H1 (cell line): Measurements from ENCODE around the gene PLA2G4F. TPM values are rescaled to one million over a fixed set of nuclear protein-coding genes. Genes with fewer than 3 reads are reported as not detected.

Experiments used
- HDAC2 ChIP-seq, 2 experiments: fragments of 300-600 bp in 1 of 2; sonication (generic) in 1 of 2; IDR thresholded peaks; 2 replicates each; pipeline ENCODE4 v1.6.1; 2011 to 2012; ENCODE audit warnings: low read depth in 2 of 2, low read length in 2 of 2, mild to moderate bottlenecking in 2 of 2, moderate library complexity in 2 of 2, borderline replicate concordance in 1 of 2, inconsistent platforms in 1 of 2
- KDM1A ChIP-seq: fragments of 200-600, 300-600 bp; sonication (generic); IDR thresholded peaks from 2 replicates; pipeline ENCODE4 v1.7.1; 2016; ENCODE audit warnings: mild to moderate bottlenecking, low read length, borderline replicate concordance
- SRF ChIP-seq: IDR thresholded peaks from 2 replicates; pipeline ENCODE4 v1.6.1; 2011; ENCODE audit warnings: mild to moderate bottlenecking, low read depth, low read length, moderate library complexity
- polyA plus RNA-seq, 7 experiments: library from polyadenylated mRNA; depleted of rRNA in 3 of 7; stranded (reverse) in 5 of 7; unstranded in 2 of 7; fragments of >200 nt in 5 of 7; fragments of 200-250 nt in 2 of 7; gene quantifications; 1 replicate in 5 of 7; 2 replicates in 1 of 7; 4 replicates in 1 of 7; pipeline versions ENCODE4 v1.2.1 to v1.2.3, GENCODE V29; 2011 to 2013; ENCODE audit warnings: missing spikeins in 2 of 7, mixed read lengths in 2 of 7
- total RNA-seq: library from RNA; stranded (reverse); fragmentation: NEBNext Ultra II Directional; extraction: Animal tissue kit (Norgen Biotek cat#: 25700); gene quantifications from 2 replicates; pipeline ENCODE4 v1.2.1, GENCODE V29; 2021
- TF ChIP-seq, protein P1 (sequence below): fragments of 300-600 bp; sonication (generic); IDR thresholded peaks from 2 replicates; pipeline ENCODE4 v1.7.1; 2012; ENCODE audit warnings: low read length, moderate library complexity, mild to moderate bottlenecking, inconsistent platforms; ENCODE audit not compliant: insufficient replicate concordance
- TF ChIP-seq, protein P2 (sequence below): IDR thresholded peaks from 2 replicates; pipeline ENCODE4 v1.6.1; 2011; ENCODE audit warnings: low read depth, mild to moderate bottlenecking, low read length; ENCODE audit not compliant: insufficient read depth

PLA2G4F gene
- total and polyA plus RNA-seq, 2 of the 8 experiments (the other 6 are each of a cell fraction or from before 2014, with no cell fraction given) = not detected

DNA sequence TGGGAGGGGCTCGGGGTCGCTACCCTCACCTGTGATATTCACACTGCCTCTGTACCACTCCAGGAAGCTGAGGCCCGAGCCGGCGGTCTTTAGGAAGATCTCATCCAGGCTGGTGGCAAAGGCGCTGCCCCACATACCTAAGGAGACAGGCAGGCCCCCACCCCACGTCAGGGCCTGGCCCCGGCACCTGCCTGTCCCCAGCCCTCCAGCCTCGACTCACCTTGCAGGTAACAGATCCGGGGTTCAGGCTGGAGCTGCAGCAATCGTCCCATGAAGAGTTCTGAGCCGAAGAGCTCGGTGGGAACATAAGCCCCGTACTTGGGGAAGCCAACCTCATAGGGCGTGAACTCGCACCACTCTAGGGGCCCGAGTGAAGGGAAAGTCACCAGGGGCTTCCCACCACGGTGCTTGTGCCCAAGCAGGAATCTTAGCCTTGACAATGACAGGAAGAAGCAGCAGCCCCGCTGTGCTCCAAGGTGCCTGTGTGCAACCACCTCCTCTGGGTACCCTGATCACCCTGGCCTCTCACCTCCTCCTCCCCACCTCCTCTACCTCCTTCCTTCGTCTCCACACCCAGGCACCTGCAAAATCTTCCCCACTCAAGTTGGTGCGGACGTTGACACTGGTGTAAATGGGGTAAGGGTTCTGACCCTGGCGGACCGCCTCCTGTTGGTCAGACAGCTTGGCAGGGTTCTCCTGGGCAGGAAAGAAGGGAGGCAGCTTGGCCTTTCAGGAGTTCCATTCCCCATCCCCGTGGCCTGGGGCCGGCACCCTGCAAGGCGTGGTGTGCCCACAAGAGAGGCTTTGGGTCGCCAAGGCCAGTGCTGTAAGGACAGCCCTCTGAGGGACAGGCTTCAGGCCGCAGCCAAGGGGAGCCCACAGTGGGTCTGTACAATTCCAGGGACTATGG is 10.6 kb downstream of the PLA2G4F start (continued):
- TF ChIP-seq, protein P1, sequence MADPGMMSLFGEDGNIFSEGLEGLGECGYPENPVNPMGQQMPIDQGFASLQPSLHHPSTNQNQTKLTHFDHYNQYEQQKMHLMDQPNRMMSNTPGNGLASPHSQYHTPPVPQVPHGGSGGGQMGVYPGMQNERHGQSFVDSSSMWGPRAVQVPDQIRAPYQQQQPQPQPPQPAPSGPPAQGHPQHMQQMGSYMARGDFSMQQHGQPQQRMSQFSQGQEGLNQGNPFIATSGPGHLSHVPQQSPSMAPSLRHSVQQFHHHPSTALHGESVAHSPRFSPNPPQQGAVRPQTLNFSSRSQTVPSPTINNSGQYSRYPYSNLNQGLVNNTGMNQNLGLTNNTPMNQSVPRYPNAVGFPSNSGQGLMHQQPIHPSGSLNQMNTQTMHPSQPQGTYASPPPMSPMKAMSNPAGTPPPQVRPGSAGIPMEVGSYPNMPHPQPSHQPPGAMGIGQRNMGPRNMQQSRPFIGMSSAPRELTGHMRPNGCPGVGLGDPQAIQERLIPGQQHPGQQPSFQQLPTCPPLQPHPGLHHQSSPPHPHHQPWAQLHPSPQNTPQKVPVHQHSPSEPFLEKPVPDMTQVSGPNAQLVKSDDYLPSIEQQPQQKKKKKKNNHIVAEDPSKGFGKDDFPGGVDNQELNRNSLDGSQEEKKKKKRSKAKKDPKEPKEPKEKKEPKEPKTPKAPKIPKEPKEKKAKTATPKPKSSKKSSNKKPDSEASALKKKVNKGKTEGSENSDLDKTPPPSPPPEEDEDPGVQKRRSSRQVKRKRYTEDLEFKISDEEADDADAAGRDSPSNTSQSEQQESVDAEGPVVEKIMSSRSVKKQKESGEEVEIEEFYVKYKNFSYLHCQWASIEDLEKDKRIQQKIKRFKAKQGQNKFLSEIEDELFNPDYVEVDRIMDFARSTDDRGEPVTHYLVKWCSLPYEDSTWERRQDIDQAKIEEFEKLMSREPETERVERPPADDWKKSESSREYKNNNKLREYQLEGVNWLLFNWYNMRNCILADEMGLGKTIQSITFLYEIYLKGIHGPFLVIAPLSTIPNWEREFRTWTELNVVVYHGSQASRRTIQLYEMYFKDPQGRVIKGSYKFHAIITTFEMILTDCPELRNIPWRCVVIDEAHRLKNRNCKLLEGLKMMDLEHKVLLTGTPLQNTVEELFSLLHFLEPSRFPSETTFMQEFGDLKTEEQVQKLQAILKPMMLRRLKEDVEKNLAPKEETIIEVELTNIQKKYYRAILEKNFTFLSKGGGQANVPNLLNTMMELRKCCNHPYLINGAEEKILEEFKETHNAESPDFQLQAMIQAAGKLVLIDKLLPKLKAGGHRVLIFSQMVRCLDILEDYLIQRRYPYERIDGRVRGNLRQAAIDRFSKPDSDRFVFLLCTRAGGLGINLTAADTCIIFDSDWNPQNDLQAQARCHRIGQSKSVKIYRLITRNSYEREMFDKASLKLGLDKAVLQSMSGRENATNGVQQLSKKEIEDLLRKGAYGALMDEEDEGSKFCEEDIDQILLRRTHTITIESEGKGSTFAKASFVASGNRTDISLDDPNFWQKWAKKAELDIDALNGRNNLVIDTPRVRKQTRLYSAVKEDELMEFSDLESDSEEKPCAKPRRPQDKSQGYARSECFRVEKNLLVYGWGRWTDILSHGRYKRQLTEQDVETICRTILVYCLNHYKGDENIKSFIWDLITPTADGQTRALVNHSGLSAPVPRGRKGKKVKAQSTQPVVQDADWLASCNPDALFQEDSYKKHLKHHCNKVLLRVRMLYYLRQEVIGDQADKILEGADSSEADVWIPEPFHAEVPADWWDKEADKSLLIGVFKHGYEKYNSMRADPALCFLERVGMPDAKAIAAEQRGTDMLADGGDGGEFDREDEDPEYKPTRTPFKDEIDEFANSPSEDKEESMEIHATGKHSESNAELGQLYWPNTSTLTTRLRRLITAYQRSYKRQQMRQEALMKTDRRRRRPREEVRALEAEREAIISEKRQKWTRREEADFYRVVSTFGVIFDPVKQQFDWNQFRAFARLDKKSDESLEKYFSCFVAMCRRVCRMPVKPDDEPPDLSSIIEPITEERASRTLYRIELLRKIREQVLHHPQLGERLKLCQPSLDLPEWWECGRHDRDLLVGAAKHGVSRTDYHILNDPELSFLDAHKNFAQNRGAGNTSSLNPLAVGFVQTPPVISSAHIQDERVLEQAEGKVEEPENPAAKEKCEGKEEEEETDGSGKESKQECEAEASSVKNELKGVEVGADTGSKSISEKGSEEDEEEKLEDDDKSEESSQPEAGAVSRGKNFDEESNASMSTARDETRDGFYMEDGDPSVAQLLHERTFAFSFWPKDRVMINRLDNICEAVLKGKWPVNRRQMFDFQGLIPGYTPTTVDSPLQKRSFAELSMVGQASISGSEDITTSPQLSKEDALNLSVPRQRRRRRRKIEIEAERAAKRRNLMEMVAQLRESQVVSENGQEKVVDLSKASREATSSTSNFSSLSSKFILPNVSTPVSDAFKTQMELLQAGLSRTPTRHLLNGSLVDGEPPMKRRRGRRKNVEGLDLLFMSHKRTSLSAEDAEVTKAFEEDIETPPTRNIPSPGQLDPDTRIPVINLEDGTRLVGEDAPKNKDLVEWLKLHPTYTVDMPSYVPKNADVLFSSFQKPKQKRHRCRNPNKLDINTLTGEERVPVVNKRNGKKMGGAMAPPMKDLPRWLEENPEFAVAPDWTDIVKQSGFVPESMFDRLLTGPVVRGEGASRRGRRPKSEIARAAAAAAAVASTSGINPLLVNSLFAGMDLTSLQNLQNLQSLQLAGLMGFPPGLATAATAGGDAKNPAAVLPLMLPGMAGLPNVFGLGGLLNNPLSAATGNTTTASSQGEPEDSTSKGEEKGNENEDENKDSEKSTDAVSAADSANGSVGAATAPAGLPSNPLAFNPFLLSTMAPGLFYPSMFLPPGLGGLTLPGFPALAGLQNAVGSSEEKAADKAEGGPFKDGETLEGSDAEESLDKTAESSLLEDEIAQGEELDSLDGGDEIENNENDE = no peak
- TF ChIP-seq HDAC2 (IDR thresholded peaks at IDR 0.05; ENCODE audit: borderline replicate concordance in 1 of 2, low read depth in 2 of 2, low read length in 2 of 2) (no peak), KDM1A (no peak), SRF (no peak)
- TF ChIP-seq, protein P2, sequence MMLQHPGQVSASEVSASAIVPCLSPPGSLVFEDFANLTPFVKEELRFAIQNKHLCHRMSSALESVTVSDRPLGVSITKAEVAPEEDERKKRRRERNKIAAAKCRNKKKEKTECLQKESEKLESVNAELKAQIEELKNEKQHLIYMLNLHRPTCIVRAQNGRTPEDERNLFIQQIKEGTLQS = no peak
